K562 (cell line): Measurements from ENCODE around the gene PGRMC2. TPM values are rescaled to one million over a fixed set of nuclear protein-coding genes. Genes with fewer than 3 reads are reported as not detected.

Experiments used
- polyA plus RNA-seq, 8 experiments: library from polyadenylated mRNA; depleted of rRNA in 4 of 8; stranded (reverse) in 5 of 8; unstranded in 3 of 8; fragments of >200 nt; fragmentation: Nextera tagmentation in 2 of 8; fragmentation: Illumina TruSeq in 1 of 8; extraction: Ambion mirVana in 2 of 8; extraction: Trizol in 1 of 8; gene quantifications; 2 replicates each; pipeline versions ENCODE4 v1.2.1 to v1.2.3, GENCODE V29; 2011 to 2014; ENCODE audit warnings: inconsistent platforms in 1 of 8, missing spikeins in 1 of 8
- total RNA-seq, 7 experiments: library from RNA; depleted of rRNA in 6 of 7; stranded (reverse); fragments of >200 nt in 6 of 7; fragmentation: Illumina TruSeq in 2 of 7; extraction: Trizol in 2 of 7; gene quantifications; 2 replicates each; pipeline versions ENCODE4 v1.2.1 to v1.2.3, GENCODE V29; 2011 to 2021; ENCODE audit warnings: low replicate concordance in 1 of 7

PGRMC2 gene
- total and polyA plus RNA-seq, 9 of the 15 experiments (the other 6 are each of a cell fraction or from before 2014, with no cell fraction given), result 12.4 to 81.3 (median 22.7) TPM

Other genes starting within 250 kb of the PGRMC2 start
- gene LARP1B, start 226.5 kb downstream of the PGRMC2 start, total RNA-seq (2014; rRNA removed), result 35.9 and 41.6 TPM in 2 replicates
- gene LARP1B, start 226.5 kb downstream of the PGRMC2 start, total RNA-seq (2014; rRNA removed; fragmentation: Illumina TruSeq; extraction: Trizol), result 59.7 and 71.6 TPM in 2 replicates
- gene LARP1B, start 226.5 kb downstream of the PGRMC2 start, total RNA-seq (2015; rRNA removed; fragmentation: Illumina TruSeq; extraction: Trizol), result 54.9 and 57.3 TPM in 2 replicates
- gene LARP1B, start 226.5 kb downstream of the PGRMC2 start, total RNA-seq (2021), result 32.9 and 37.9 TPM in 2 replicates
- 31.0 and 36.2 TPM in 2 replicates for gene LARP1B, start 226.5 kb downstream of the PGRMC2 start, polyA plus RNA-seq (2011; rRNA removed)
- gene LARP1B, start 226.5 kb downstream of the PGRMC2 start, polyA plus RNA-seq (2014; fragmentation: Illumina TruSeq; extraction: Trizol), result 44.1 and 46.6 TPM in 2 replicates
- 10 to 100 TPM; 19.2 to 25.4 TPM for gene LARP1B, start 226.5 kb downstream of the PGRMC2 start, polyA plus RNA-seq (2014; fragmentation: Nextera tagmentation; extraction: Ambion mirVana)
- 33.2 and 35.4 TPM in 2 replicates for gene LARP1B, start 226.5 kb downstream of the PGRMC2 start, polyA plus RNA-seq (2014; rRNA removed)